CD8-positive, alpha-beta memory T cell (primary cell): ENCODE data around the gene MESP1. TPM values are rescaled to one million over a fixed set of nuclear protein-coding genes. Genes with fewer than 3 reads are reported as not detected.

Source experiments
- CTCF ChIA-PET: fragments of 350-600 bp; sonication (Branson Sonifier 250); formaldehyde crosslinking; loops from one replicate; lab custom pipeline; 2021; ENCODE audit warnings: antibody characterized with exemption; lab: Charles Lee
- POLR2A ChIA-PET: fragments of 350-600 bp; sonication (Branson Sonifier 250); formaldehyde crosslinking; loops from one replicate; lab custom pipeline; 2021; ENCODE audit warnings: antibody characterized with exemption; lab: Charles Lee
- DNase-seq, 5 donors: peaks; one replicate each; pipeline versions ENCODE4 v3.0.0 to v3.0.0-alpha.2; 2020 to 2022; ENCODE audit warnings: mixed read lengths in 1 of 5
- H3K27ac ChIP-seq: one replicate; pipeline ENCODE4 v1.7.0; 2013; ENCODE audit warnings: low read depth, mild to moderate bottlenecking, low read length, moderate library complexity
- H3K27me3 ChIP-seq: 2 replicates; pipeline ENCODE4 v1.7.0; 2013; ENCODE audit warnings: low read length, mild to moderate bottlenecking; ENCODE audit not compliant: insufficient read depth, poor library complexity, severe bottlenecking
- H3K36me3 ChIP-seq: 2 replicates; pipeline ENCODE4 v1.7.0; 2013; ENCODE audit warnings: mild to moderate bottlenecking, low read length, moderate library complexity; ENCODE audit not compliant: insufficient read depth
- H3K4me1 ChIP-seq: 2 replicates; pipeline ENCODE4 v1.7.0; 2013; ENCODE audit warnings: mild to moderate bottlenecking, low read length, moderate library complexity; ENCODE audit not compliant: insufficient read depth
- H3K4me3 ChIP-seq: 2 replicates; pipeline ENCODE4 v1.7.0; 2013; ENCODE audit warnings: mild to moderate bottlenecking, low read length
- H3K9me3 ChIP-seq: 2 replicates; pipeline ENCODE4 v1.7.0; 2013; ENCODE audit warnings: mild to moderate bottlenecking, low read length
- H3K27ac Mint-ChIP-seq, 8 donors: one replicate each; pipeline ENCODE4 v1.8.0; 2020 to 2021; ENCODE audit warnings: mixed read lengths in 8 of 8, mild to moderate bottlenecking in 6 of 8, inconsistent platforms in 3 of 8, moderate library complexity in 3 of 8
- H3K27me3 Mint-ChIP-seq, 2 donors: one replicate each; pipeline ENCODE4 v1.8.0; 2020 to 2021; ENCODE audit warnings: mixed read lengths in 2 of 2, mild to moderate bottlenecking in 1 of 2, moderate library complexity in 1 of 2
- H3K36me3 Mint-ChIP-seq, 3 donors: one replicate each; pipeline ENCODE4 v1.8.0; 2020 to 2021; ENCODE audit warnings: mixed read lengths in 3 of 3, inconsistent platforms in 1 of 3, mild to moderate bottlenecking in 1 of 3
- H3K4me1 Mint-ChIP-seq, 3 donors: one replicate each; pipeline ENCODE4 v1.8.0; 2020 to 2021; ENCODE audit warnings: mixed read lengths in 3 of 3, inconsistent platforms in 1 of 3, mild to moderate bottlenecking in 1 of 3
- H3K4me3 Mint-ChIP-seq, 7 donors: one replicate each; pipeline ENCODE4 v1.8.0; 2020 to 2021; ENCODE audit warnings: mixed read lengths in 7 of 7, mild to moderate bottlenecking in 6 of 7, moderate library complexity in 4 of 7, inconsistent platforms in 2 of 7
- H3K9me3 Mint-ChIP-seq, 5 donors: one replicate each; pipeline ENCODE4 v1.8.0; 2020 to 2022; ENCODE audit warnings: mixed read lengths in 5 of 5, mild to moderate bottlenecking in 3 of 5, moderate library complexity in 2 of 5, inconsistent platforms in 1 of 5
- polyA plus RNA-seq: library from polyadenylated mRNA; unstranded; fragments of 300-500 nt; fragmentation: Illumina TruSeq; gene quantifications from one replicate; pipeline ENCODE4 v1.2.3, GENCODE V29; 2021
- total RNA-seq, 2 experiments: library from RNA; stranded (reverse); gene quantifications; one replicate each; pipeline ENCODE4 v1.2.3, GENCODE V29; 2021

Gene MESP1
- total and polyA plus RNA-seq, 3 experiments from 2014 or later = 0.60 to 5.6 (median 5.3) TPM

- Mint-ChIP-seq H3K27me3 (peaks cover 10 to 37% of the 10 kb centered on the region in 2 donors), H3K9me3 (peaks cover 2 to 7% (median 4%) of the 10 kb centered on the region in 5 donors), H3K36me3 (peaks cover 0 to 3% (median 0%) of the 10 kb centered on the region in 3 donors), H3K4me3 (no peak overlapping the region), H3K4me1 (no peaks in the 10 kb centered on the region), H3K27ac (no peak overlapping the region)
- Histone ChIP-seq H3K9me3 (no peaks in the 10 kb centered on the region), H3K27ac (no peak overlapping the region), H3K27me3 (no peaks in the 10 kb centered on the region), H3K4me3 (no peak overlapping the region), H3K4me1 (no peaks in the 10 kb centered on the region), H3K36me3 (no peaks in the 10 kb centered on the region)
- DNase-seq = no peak
- ChIA-PET CTCF (no interaction called here), POLR2A (no interaction called here)
These were observed 26.0 kb downstream of the MESP1 start for GRCh38 chr15:89725064-89725463.

- CTCF ChIA-PET = no interaction called here
- no peaks in the 10 kb centered on the region for H3K9me3 ChIP-seq
- peaks cover 2 to 7% (median 4%) of the 10 kb centered on the region in 5 donors for H3K9me3 Mint-ChIP-seq
These were observed 26.4 kb downstream of the MESP1 start for GRCh38 chr15:89724621-89725020.

DNA sequence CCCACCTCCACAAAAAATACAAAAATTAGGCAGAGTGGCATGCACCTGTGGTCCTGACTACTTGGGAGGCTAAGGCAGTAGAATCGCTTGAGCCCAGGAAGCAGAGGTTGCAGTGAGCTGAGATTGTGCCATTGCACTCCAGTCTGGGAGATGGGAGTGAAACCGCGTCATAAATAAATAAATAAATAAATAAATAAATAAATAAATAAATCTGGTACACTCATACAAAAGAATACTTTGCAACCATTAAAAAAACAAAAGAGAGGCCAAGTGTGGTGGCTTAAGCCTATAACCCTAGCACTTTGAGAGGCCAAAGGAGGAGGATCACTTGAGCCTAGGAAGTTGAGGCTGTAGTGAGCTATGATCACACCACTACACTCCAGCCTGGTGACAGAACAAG is 28.0 kb downstream of the MESP1 start:
- Mint-ChIP-seq H3K4me1 (no peaks in the 10 kb centered on the region), H3K36me3 (peaks cover 0 to 3% (median 0%) of the 10 kb centered on the region in 3 donors), H3K4me3 (no peak overlapping the region), H3K27ac (no peak overlapping the region), H3K27me3 (peaks cover 10 to 37% of the 10 kb centered on the region in 2 donors), H3K9me3 (peaks cover 2 to 7% (median 4%) of the 10 kb centered on the region in 5 donors)
- H3K9me3 ChIP-seq = no peaks in the 10 kb centered on the region
- no peak for DNase-seq
- CTCF ChIA-PET = no interaction called here
- POLR2A ChIA-PET = no interaction called here
- H3K27me3 ChIP-seq = no peaks in the 10 kb centered on the region
- no peak overlapping the region for H3K27ac ChIP-seq
- H3K4me1 ChIP-seq = no peaks in the 10 kb centered on the region
- H3K36me3 ChIP-seq = no peaks in the 10 kb centered on the region
- no peak overlapping the region for H3K4me3 ChIP-seq

More at GRCh38 chr15:89724621-89725020, 26.4 kb downstream of the MESP1 start:
- H3K4me3 Mint-ChIP-seq = no peak overlapping the region
- Histone ChIP-seq H3K4me3 (no peak overlapping the region), H3K27me3 (no peaks in the 10 kb centered on the region), H3K4me1 (no peaks in the 10 kb centered on the region), H3K36me3 (no peaks in the 10 kb centered on the region), H3K27ac (no peak overlapping the region)
- DNase-seq = no peak
- H3K4me1 Mint-ChIP-seq = no peaks in the 10 kb centered on the region
- no peak overlapping the region for H3K27ac Mint-ChIP-seq
- POLR2A ChIA-PET = no interaction called here
- peaks cover 0 to 3% (median 0%) of the 10 kb centered on the region in 3 donors for H3K36me3 Mint-ChIP-seq
- peaks cover 10 to 37% of the 10 kb centered on the region in 2 donors for H3K27me3 Mint-ChIP-seq

DNA sequence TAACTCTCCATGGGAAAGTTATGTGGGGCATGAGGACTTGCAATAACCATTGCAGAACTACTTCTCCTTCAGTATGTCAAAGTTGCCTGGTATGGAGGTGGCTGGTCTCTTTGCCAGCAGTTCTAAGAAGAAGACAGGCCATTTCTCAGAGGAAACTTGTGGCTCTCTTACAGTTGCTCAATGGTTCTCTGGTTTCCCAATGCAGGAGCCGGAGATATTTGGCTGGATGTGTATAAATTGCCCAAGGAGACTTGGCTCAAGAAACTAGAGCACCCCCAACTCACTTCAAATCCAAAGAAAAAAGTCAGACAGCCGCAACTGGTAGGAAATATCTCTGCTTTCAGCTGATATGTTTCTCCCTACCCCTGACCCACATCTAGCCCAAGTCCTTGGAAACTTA is 36.3 kb downstream of the MESP1 start:
- Mint-ChIP-seq H3K4me1 (no peaks in the 10 kb centered on the region), H3K27ac (no peak overlapping the region), H3K4me3 (no peak overlapping the region), H3K36me3 (no peaks in the 10 kb centered on the region), H3K9me3 (no peaks in the 10 kb centered on the region), H3K27me3 (peaks cover 2 to 10% of the 10 kb centered on the region in 2 donors)
- Histone ChIP-seq H3K36me3 (no peaks in the 10 kb centered on the region), H3K27me3 (no peaks in the 10 kb centered on the region), H3K9me3 (no peaks in the 10 kb centered on the region), H3K4me1 (no peaks in the 10 kb centered on the region), H3K27ac (no peak overlapping the region), H3K4me3 (no peak overlapping the region)
- ChIA-PET CTCF (no interaction called here), POLR2A (no interaction called here)
- DNase-seq = no peak

- Mint-ChIP-seq H3K4me3 (no peak overlapping the region), H3K9me3 (no peaks in the 10 kb centered on the region), H3K4me1 (no peaks in the 10 kb centered on the region), H3K27ac (no peak overlapping the region), H3K36me3 (peaks cover 0 to 4% (median 0%) of the 10 kb centered on the region in 3 donors), H3K27me3 (peaks cover 22 to 49% of the 10 kb centered on the region in 2 donors)
- no peak overlapping the region for H3K4me3 ChIP-seq
- no peaks in the 10 kb centered on the region for H3K36me3 ChIP-seq
- POLR2A ChIA-PET = no interaction called here
- H3K27me3 ChIP-seq = peaks cover 3% of the 10 kb centered on the region
- H3K4me1 ChIP-seq = no peaks in the 10 kb centered on the region
- no peak overlapping the region for H3K27ac ChIP-seq
- H3K9me3 ChIP-seq = no peaks in the 10 kb centered on the region
- no peak for DNase-seq
- CTCF ChIA-PET = no interaction called here
These were observed 43.5 kb downstream of the MESP1 start for GRCh38 chr15:89707577-89707976.

DNA sequence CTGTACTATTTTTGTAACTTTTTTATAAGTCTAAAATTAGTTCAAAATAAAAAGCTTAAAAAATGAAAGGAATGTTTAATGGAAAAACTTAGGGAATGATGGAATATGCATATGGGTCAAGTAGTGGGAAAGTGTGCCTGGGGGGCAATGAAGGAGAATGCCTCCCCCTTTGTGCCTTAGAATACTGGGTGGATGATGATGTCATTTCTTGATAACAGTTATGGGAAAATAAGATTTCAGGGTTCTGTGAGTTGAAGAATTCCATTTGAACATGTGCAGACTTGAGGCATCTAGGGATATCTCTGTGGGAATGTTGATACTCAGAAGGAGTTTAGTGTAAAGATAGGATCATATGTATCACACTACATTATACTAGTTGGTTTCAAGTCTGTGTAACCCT is 46.6 kb downstream of the MESP1 start:
- Mint-ChIP-seq H3K4me3 (no peak overlapping the region), H3K4me1 (no peaks in the 10 kb centered on the region), H3K36me3 (peaks cover 0 to 8% (median 0%) of the 10 kb centered on the region in 3 donors), H3K27me3 (peaks cover 39 to 73% of the 10 kb centered on the region in 2 donors), H3K9me3 (no peaks in the 10 kb centered on the region), H3K27ac (no peak overlapping the region)
- no peak for DNase-seq
- Histone ChIP-seq H3K27me3 (peaks cover 6% of the 10 kb centered on the region), H3K27ac (no peak overlapping the region), H3K9me3 (no peaks in the 10 kb centered on the region), H3K4me1 (no peaks in the 10 kb centered on the region), H3K36me3 (no peaks in the 10 kb centered on the region), H3K4me3 (no peak overlapping the region)
- ChIA-PET CTCF (no interaction called here), POLR2A (no interaction called here)

Other genes starting within 250 kb of the MESP1 start
- 10 to 100 TPM; 14.0 TPM for gene TICRR, start 175.8 kb downstream of the MESP1 start, total RNA-seq
- not detected for gene TICRR, start 175.8 kb downstream of the MESP1 start, polyA plus RNA-seq
- gene KIF7, start 95.8 kb downstream of the MESP1 start, total RNA-seq = 1 to 10 TPM; 2.4 to 2.7 TPM
- not detected for gene KIF7, start 95.8 kb downstream of the MESP1 start, polyA plus RNA-seq
- gene PLIN1, start 71.9 kb downstream of the MESP1 start, total RNA-seq = under 1 TPM; 0.35 to 0.50 TPM
- not detected for gene PLIN1, start 71.9 kb downstream of the MESP1 start, polyA plus RNA-seq
- gene PEX11A, start 60.5 kb downstream of the MESP1 start, total RNA-seq = 1 to 10 TPM; 2.9 to 3.5 TPM
- 2.8 TPM for gene PEX11A, start 60.5 kb downstream of the MESP1 start, polyA plus RNA-seq
- gene WDR93, start 60.4 kb downstream of the MESP1 start, total RNA-seq = not detected
- gene WDR93, start 60.4 kb downstream of the MESP1 start, polyA plus RNA-seq = 0.08 TPM
- not detected for gene MESP2, start 25.1 kb upstream of the MESP1 start, total RNA-seq
- gene MESP2, start 25.1 kb upstream of the MESP1 start, polyA plus RNA-seq = not detected
- gene ANPEP, start 63.6 kb upstream of the MESP1 start, total RNA-seq = under 1 TPM; 0.85 to 1.00 TPM
- not detected for gene ANPEP, start 63.6 kb upstream of the MESP1 start, polyA plus RNA-seq
- 10 to 100 TPM; 23.5 to 24.5 TPM for gene AP3S2, start 142.7 kb upstream of the MESP1 start, total RNA-seq
- 35.8 TPM for gene AP3S2, start 142.7 kb upstream of the MESP1 start, polyA plus RNA-seq
- under 1 TPM; 0.02 TPM for gene ARPIN, start 161.7 kb upstream of the MESP1 start, total RNA-seq
- gene ARPIN, start 161.7 kb upstream of the MESP1 start, polyA plus RNA-seq = not detected